Spinal cord (tissue), 10 donors: ENCODE results near the gene KRTAP5-2. TPM values are rescaled to one million over a fixed set of nuclear protein-coding genes. Genes with fewer than 3 reads are reported as not detected.
"Not testable (repeated sequence)": the region's sequence is repeated elsewhere in the genome, so short reads cannot be mapped to it uniquely, and the experiment has no call there.

Experiments
- DNase-seq, 6 donors: peaks; one replicate each; pipeline versions ENCODE4 v3.0.0 to v3.0.0-alpha.2; 2013 to 2015; ENCODE audit warnings: low spot score in 6 of 6, low read depth in 4 of 6
- H3K27ac ChIP-seq: one replicate; pipeline ENCODE4 v1.5.1; 2013; ENCODE audit warnings: low read depth, low read length, control low read depth
- H3K27me3 ChIP-seq: one replicate; pipeline ENCODE4 v1.6.1; 2013; ENCODE audit warnings: low read length; ENCODE audit not compliant: control insufficient read depth, insufficient read depth
- H3K36me3 ChIP-seq: one replicate; pipeline ENCODE4 v1.6.1; 2013; ENCODE audit warnings: low read length; ENCODE audit not compliant: control insufficient read depth, insufficient read depth
- H3K4me1 ChIP-seq: one replicate; pipeline ENCODE4 v1.6.1; 2013; ENCODE audit warnings: low read length; ENCODE audit not compliant: control insufficient read depth, insufficient read depth
- H3K4me3 ChIP-seq: one replicate; pipeline ENCODE4 v1.5.1; 2013; ENCODE audit warnings: low read depth, low read length, control low read depth
- H3K9me3 ChIP-seq: one replicate; pipeline ENCODE4 v1.6.1; 2013; ENCODE audit warnings: low read length; ENCODE audit not compliant: control insufficient read depth, insufficient read depth
- WGBS: methylation state at CpG from one replicate; pipeline ENCODE4 v1.1.5; 2013; ENCODE audit warnings: missing lambda C conversion rate; ENCODE audit not compliant: insufficient coverage; 5-methylcytosine and 5-hydroxymethylcytosine counted together
- polyA plus RNA-seq, 2 donors: library from polyadenylated mRNA; unstranded; fragments of 120-200 nt; gene quantifications; one replicate each; pipeline ENCODE4 v1.2.1, GENCODE V29; 2013; ENCODE audit not compliant: insufficient read length in 2 of 2
- total RNA-seq, 2 donors: library from RNA; depleted of rRNA in 1 of 2; stranded (reverse); fragments of 120-200 nt in 1 of 2; fragments of >200 nt in 1 of 2; gene quantifications; one replicate each; pipeline versions ENCODE4 v1.2.3 to v1.2.4, GENCODE V29; 2013 to 2014
- donor health status: healthy.

The KRTAP5-2 gene
- total and polyA plus RNA-seq, 4 donors: 0.50 TPM; not detected in 3

DNA sequence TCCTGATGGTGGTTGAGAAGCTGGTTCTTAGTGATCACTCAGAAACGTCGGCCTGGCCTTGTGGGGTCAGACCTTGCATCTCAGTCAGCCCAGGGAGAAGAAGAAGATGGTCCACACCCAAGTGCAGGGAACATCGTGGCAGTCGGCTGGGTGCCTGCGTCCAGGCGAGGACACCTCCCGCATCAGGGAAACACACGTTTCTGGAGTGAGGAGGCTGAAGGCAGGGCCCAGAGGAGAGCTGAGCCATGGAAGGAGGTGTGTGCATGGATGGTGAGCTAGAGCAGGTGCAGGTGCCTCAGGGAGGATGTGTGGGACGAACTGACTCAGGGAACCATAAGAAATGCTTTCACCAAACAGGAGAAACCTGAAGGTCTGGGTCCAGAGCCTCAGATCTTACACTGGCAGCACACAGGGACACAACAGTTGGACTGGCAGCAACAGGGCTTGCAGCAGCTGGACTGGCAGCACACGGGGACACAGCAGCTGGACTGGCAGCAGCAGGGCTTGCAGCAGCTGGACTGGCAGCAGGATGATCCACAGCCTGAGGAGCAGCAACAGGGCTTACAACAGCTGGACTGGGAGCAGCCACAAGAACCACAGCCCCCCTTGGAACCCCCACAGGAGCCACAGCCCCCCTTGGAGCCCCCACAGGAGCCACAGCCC is 632 bp downstream of the KRTAP5-2 start:
- WGBS: 83% methylated on average over 10 of the region's 10 CpGs
- DNase-seq: no peak
- H3K27ac ChIP-seq: no peak overlapping the region

DNA sequence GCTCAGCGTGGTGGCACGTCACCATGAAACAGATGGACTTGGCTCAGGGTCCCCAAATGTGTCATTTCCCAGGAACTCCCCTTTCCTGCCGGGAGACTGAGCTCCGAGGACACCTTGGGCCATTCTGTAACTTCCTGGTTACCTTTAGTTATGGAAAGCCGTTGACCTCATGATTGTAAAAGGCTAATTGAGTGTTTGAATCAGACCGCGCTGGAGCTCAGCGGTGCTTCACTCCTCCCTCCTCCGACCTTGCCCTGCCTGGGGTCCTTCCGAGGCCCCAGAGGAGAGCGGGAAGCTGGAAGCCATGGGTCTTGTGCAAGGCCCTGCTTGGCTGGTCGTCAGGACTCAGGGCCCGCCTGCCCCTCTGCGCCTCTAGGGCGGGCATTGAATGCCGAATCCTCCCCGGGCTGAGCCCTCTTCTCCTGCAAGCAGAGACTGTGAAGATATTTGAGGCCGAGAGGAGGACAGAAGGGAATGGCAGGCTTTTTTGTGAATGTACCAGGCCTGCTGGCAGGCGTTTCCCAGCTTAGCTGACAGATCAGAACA is 1.4 kb downstream of the KRTAP5-2 start:
- not testable (repeated sequence) for H3K27ac ChIP-seq, H3K9me3 ChIP-seq, DNase-seq, H3K27me3 ChIP-seq, H3K4me3 ChIP-seq, H3K4me1 ChIP-seq
- H3K36me3 ChIP-seq: peaks cover 11% of the 10 kb centered on the region
- WGBS: 54% methylated on average over 12 of the region's 19 CpGs

More for the DNA sequence above, 632 bp downstream of the KRTAP5-2 start:
- H3K27me3 ChIP-seq: no peaks in the 10 kb centered on the region
- no peaks in the 10 kb centered on the region for H3K9me3 ChIP-seq
- H3K36me3 ChIP-seq: peaks cover 11% of the 10 kb centered on the region
- no peaks in the 10 kb centered on the region for H3K4me1 ChIP-seq
- H3K4me3 ChIP-seq: no peak overlapping the region

DNA sequence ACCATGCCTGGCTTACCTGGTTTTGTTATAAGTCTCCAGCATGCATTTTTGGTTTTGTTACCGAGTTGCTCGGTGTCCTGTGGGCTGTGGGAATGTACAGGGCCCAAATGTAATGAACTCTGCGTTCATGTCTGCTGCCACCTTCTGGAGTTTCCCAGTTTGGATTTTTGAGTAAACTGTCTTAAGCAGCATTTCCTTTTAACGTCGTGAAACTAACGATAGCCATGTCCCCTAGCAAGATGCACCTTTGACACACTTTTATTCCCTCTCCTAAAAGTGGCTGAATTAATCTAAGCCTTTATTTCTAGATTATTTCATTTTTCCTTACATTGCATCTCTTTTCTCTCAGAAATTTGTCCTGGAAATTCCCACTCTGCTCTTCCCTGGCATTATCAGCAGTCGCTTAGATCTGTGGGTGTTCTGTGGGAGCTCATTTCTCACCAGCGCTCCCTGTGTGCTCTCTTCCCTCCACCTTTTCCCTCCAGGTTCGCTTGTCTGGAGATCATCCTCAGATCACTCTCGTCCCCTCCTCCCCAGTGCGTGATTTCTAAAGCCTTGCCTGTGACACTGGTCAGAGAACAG is 2.0 kb downstream of the KRTAP5-2 start:
- H3K9me3 ChIP-seq, H3K27me3 ChIP-seq, H3K27ac ChIP-seq, H3K4me3 ChIP-seq, H3K4me1 ChIP-seq: not testable (repeated sequence)
- peaks cover 11% of the 10 kb centered on the region for H3K36me3 ChIP-seq
- 49% methylated on average over 7 of the region's 11 CpGs for WGBS
- DNase-seq: peak in 2 of 6 donors; percentile 17 to 76

DNA sequence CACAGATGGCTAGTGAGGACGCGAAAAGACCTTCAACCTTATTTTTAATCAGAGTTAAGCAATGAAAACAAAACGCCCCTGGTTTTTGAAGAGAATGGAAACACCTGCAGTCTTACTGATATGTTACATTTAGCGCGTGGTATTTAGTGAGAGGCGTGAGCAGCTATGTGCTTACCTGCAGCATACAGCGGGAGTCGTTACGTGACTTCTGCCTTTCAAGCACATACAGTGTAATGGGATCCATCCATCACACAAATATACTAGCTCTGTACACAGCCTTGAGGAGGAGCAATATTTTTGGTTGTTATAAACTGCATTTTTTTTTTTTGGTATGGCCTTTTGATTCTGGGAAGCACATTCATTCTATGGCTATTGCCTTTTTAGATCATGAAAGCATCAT is 5.5 kb downstream of the KRTAP5-2 start:
- H3K27ac ChIP-seq: no peak overlapping the region
- peak in 1 of 6 donors; percentile 56 for DNase-seq
- WGBS: no CpG with 5 or more reads among the region's 9 CpGs
- peaks cover 5% of the 10 kb centered on the region for H3K36me3 ChIP-seq
- no peak overlapping the region for H3K4me3 ChIP-seq
- no peaks in the 10 kb centered on the region for H3K27me3 ChIP-seq
- no peaks in the 10 kb centered on the region for H3K9me3 ChIP-seq
- no peaks in the 10 kb centered on the region for H3K4me1 ChIP-seq

DNA sequence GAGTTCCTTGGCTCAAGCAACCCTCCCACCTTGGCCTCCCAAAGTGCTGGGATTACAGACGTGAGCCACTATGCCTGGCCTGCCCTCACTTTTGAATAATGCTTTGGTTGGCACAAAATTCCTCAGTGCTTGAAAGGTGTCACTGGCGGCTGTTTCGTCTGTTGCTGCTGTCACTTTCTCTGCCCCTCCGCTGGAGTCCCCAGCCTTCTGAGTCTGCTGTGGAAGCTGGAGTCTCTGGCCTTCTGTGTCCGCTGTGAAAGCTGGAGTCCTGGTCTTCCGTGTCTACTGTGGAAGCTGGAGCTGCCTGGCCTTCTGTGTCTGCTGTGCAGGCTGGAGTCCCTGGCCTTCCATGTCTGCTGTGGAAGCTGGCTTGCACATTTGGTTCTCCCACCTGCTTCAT is 8.1 kb downstream of the KRTAP5-2 start:
- Histone ChIP-seq H3K9me3 (no peaks in the 10 kb centered on the region), H3K36me3 (peaks cover 4% of the 10 kb centered on the region), H3K27me3 (no peaks in the 10 kb centered on the region), H3K27ac (no peak overlapping the region), H3K4me3 (no peak overlapping the region), H3K4me1 (no peaks in the 10 kb centered on the region)
- DNase-seq: no peak
- WGBS: 89% methylated on average over 6 of the region's 6 CpGs

DNA sequence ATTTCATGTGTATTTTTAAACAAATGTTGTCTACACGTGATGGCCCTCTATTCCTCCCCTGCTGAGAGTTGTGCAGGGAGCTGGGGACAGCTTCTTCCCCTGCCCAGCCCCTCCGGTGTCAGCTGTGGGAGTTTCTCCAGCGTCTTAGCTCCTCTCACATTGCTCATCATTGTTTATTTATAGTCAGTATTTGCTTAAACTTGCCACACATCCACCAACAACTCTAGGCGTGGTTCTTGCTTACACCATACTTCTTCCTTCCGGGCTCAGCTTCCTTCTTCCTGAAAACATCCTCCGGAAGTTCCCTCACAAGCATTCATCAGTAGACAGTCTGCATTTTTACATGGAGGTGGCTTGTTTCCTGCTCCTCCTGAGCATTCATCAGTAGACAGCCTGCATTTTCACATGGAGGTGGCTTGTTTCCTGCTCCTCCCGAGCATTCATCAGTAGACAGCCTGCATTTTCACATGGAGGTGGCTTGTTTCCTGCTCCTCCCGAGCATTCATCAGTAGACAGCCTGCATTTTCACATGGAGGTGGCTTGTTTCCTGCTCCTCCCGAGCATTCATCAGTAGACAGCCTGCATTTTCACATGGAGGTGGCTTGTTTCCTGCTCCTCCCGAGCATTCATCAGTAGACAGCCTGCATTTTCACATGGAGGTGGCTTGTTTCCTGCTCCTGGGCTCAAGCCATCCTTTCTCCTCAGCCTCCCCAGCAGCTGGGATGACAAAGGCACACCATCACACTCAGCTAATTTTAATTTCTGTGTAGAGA is 8.7 kb downstream of the KRTAP5-2 start:
- peaks cover 10% of the 10 kb centered on the region for H3K36me3 ChIP-seq
- H3K27me3 ChIP-seq, H3K4me3 ChIP-seq, DNase-seq, H3K4me1 ChIP-seq, H3K9me3 ChIP-seq, H3K27ac ChIP-seq: not testable (repeated sequence)
- 34% methylated on average over 4 of the region's 10 CpGs for WGBS

DNA sequence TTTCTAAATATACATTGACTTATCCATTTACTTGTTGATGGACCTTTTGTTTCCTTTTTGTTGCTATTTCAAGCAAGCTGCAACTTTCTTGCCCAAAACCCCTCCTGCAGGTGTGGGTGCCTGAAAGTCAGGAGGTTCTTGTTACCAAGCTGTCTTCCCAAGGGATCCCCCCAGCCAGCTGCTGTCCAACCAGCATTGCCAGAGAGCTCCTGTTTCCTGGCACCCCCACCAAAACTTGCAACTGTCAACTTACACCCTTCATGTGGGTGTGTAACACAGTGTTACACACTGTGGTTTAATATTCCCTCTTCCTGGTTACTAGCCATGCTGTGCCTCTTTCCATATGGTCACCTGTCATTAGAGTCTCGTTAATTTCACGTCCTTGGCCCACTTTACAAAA is 11.4 kb downstream of the KRTAP5-2 start:
- peaks cover 14% of the 10 kb centered on the region for H3K36me3 ChIP-seq
- H3K27me3 ChIP-seq: no peaks in the 10 kb centered on the region
- no peak for DNase-seq
- no peak overlapping the region for H3K27ac ChIP-seq
- no peak overlapping the region for H3K4me3 ChIP-seq
- no peaks in the 10 kb centered on the region for H3K9me3 ChIP-seq
- no CpG with 5 or more reads among the region's 2 CpGs for WGBS
- no peaks in the 10 kb centered on the region for H3K4me1 ChIP-seq

DNA sequence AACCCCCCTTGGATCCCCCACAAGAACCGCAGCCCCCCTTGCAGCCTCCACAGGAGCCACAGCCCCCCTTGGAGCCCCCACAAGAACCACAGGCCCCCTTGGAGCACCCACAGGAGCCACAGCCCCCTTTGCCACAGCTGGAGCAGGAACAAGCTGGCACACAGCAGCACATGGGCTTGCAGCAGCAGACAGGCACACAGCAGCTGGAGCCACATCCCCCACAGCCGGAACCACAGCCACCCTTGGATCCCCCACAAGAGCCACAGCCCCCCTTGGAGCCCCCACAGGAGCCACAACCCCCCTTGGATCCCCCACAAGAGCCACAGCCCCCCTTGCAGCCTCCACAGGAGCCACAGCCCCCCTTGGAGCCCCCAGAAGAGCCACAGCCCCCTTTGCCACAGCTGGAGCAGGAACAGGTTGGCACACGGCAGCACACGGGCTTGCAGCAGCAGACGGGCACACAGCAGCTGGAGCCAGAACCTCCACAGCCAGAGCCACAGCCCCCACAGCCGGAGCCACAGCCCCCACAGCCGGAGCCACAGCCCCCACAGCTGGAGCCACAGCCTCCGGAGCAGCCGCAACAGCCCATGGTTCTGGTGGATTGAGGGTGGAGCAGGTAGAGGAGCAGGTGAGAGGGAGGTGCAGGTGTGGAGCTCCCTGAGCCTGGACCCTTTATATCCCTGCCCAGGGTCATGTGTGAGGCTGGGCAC is 13.3 kb downstream of the KRTAP5-2 start, which contains the start of gene KRTAP5-1:
TSS of gene KRTAP5-1 (minus strand) at position 623 of the 710 bp plus-strand sequence. CDS start at position 589, 34 bp downstream.
- not testable (repeated sequence) for H3K4me1 ChIP-seq, DNase-seq, H3K9me3 ChIP-seq, H3K27me3 ChIP-seq, H3K4me3 ChIP-seq, H3K27ac ChIP-seq
- peaks cover 14% of the 10 kb centered on the region for H3K36me3 ChIP-seq
- WGBS: 93% methylated on average over 4 of the region's 9 CpGs

DNA sequence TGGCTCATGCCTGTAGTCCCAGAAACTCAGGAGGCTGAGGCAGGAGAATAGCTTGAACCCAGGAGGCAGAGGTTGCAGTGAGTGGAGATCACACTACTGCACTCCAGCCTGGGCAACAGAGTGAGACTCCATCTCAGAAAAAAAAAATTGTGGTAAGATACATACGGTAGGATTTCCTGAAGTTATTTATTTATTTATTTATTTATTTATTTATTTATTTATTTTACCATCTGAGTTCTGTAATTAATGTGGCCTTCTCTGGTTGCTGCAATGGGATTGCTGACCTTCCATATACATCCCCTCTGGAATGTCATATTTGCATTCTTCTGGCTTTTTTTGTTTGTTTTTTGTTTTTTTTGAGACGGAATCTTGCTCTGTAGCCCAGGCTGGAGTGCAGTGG is 15.2 kb downstream of the KRTAP5-2 start:
- H3K27me3 ChIP-seq, H3K4me1 ChIP-seq, H3K9me3 ChIP-seq, DNase-seq, H3K27ac ChIP-seq, H3K4me3 ChIP-seq: not testable (repeated sequence)
- WGBS: no CpG with 5 or more reads among the region's 2 CpGs
- peaks cover 14% of the 10 kb centered on the region for H3K36me3 ChIP-seq
